ENCODE data around the gene EXOC2.

- TF ChIP-seq, protein P1, sequence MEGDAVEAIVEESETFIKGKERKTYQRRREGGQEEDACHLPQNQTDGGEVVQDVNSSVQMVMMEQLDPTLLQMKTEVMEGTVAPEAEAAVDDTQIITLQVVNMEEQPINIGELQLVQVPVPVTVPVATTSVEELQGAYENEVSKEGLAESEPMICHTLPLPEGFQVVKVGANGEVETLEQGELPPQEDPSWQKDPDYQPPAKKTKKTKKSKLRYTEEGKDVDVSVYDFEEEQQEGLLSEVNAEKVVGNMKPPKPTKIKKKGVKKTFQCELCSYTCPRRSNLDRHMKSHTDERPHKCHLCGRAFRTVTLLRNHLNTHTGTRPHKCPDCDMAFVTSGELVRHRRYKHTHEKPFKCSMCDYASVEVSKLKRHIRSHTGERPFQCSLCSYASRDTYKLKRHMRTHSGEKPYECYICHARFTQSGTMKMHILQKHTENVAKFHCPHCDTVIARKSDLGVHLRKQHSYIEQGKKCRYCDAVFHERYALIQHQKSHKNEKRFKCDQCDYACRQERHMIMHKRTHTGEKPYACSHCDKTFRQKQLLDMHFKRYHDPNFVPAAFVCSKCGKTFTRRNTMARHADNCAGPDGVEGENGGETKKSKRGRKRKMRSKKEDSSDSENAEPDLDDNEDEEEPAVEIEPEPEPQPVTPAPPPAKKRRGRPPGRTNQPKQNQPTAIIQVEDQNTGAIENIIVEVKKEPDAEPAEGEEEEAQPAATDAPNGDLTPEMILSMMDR (IDR thresholded peaks at IDR 0.05; ENCODE audit: borderline replicate concordance, extremely low read depth, low read length, poor library complexity, severe bottlenecking), result no peak
- no peak for TF ChIP-seq EZH2 (IDR thresholded peaks at IDR 0.05; ENCODE audit: borderline replicate concordance, low read depth, low read length, severe bottlenecking)
Observed at GRCh38 chr6:436308-437036, 256.5 kb downstream of the EXOC2 start.
